Endothelial cell of umbilical vein (primary cell): Measurements from ENCODE around the gene PRXL2B.

Source experiments
- CTCF ChIP-seq, 2 donors: IDR thresholded peaks; 1 replicate in 1 of 2; 2 replicates in 1 of 2; pipeline ENCODE4 v1.5.1; 2011; ENCODE audit warnings: low read length in 2 of 2, mild to moderate bottlenecking in 2 of 2, moderate library complexity in 2 of 2, control low read depth in 1 of 2, inconsistent platforms in 1 of 2, low read depth in 1 of 2; ENCODE audit not compliant: insufficient read depth in 1 of 2; ENCODE audit errors: extremely low read depth in 1 of 2
- EZH2 ChIP-seq: IDR thresholded peaks from 2 replicates; pipeline ENCODE4 v1.6.1; 2012; ENCODE audit warnings: borderline replicate concordance, low read depth, mild to moderate bottlenecking, moderate library complexity, low read length, inconsistent platforms; ENCODE audit not compliant: severe bottlenecking
- FOS ChIP-seq: IDR thresholded peaks from 2 replicates; pipeline ENCODE4 v1.6.1; 2011; ENCODE audit warnings: mild to moderate bottlenecking, low read length, moderate library complexity, borderline replicate concordance; ENCODE audit not compliant: insufficient read depth
- GATA2 ChIP-seq: IDR thresholded peaks from 2 replicates; pipeline ENCODE4 v1.7.0; 2011; ENCODE audit warnings: low read depth, mild to moderate bottlenecking, moderate library complexity, mixed read lengths, low read length; ENCODE audit not compliant: insufficient read length, insufficient read depth
- MAX ChIP-seq: IDR thresholded peaks from 2 replicates; pipeline ENCODE4 v1.6.1; 2011; ENCODE audit not compliant: insufficient read depth, insufficient read length
- POLR2A ChIP-seq: IDR thresholded peaks from 2 replicates; pipeline ENCODE4 v1.6.1; 2012; ENCODE audit warnings: low read depth, mild to moderate bottlenecking, control low read depth, low read length
- POLR2AphosphoS5 ChIP-seq: IDR thresholded peaks from 2 replicates; pipeline ENCODE4 v1.6.1; 2012; ENCODE audit warnings: low read depth, mild to moderate bottlenecking, control low read depth, low read length, moderate library complexity; ENCODE audit not compliant: insufficient read depth

- TF ChIP-seq POLR2A (no peak), EZH2 (no peak), CTCF (IDR thresholded peaks at IDR 0.05; ENCODE audit: extremely low read depth in 1 of 2, insufficient read depth in 1 of 2, low read depth in 1 of 2, low read length in 2 of 2) (no peak), MAX (no peak), GATA2 (no peak), POLR2AphosphoS5 (no peak), FOS (no peak)
These were observed 17.5 kb upstream of the PRXL2B start for GRCh38 chr1:2569060-2569459.
